Measurements from ENCODE around the gene CORO7.

Gene CORO7

GRCh38 chr16:4437366-4437765, 21.0 kb upstream of the CORO7 start:
- H3K27ac ChIP-seq: no peak overlapping the region
- TF ChIP-seq CTCF (IDR thresholded peaks at IDR 0.05) (no peak), ZFX (IDR thresholded peaks at IDR 0.05; ENCODE audit: borderline replicate concordance) (no peak)

GRCh38 chr16:4435337-4436067, 19.1 kb upstream of the CORO7 start:
- no peak overlapping the region for H3K27ac ChIP-seq
- no peak for TF ChIP-seq ZFX (IDR thresholded peaks at IDR 0.05; ENCODE audit: borderline replicate concordance)
- no peak for TF ChIP-seq CTCF (IDR thresholded peaks at IDR 0.05)

GRCh38 chr16:4433914-4434787, 17.8 kb upstream of the CORO7 start:
- no peak overlapping the region for H3K27ac ChIP-seq
- TF ChIP-seq CTCF (IDR thresholded peaks at IDR 0.05): no peak
- TF ChIP-seq ZFX (IDR thresholded peaks at IDR 0.05; ENCODE audit: borderline replicate concordance): no peak

GRCh38 chr16:4433228-4433627, 16.8 kb upstream of the CORO7 start:
- no peak overlapping the region for H3K27ac ChIP-seq
- TF ChIP-seq ZFX (IDR thresholded peaks at IDR 0.05; ENCODE audit: borderline replicate concordance) (no peak), CTCF (IDR thresholded peaks at IDR 0.05) (no peak)

- TF ChIP-seq ZFX (IDR thresholded peaks at IDR 0.05; ENCODE audit: borderline replicate concordance): no peak
- no peak for TF ChIP-seq CTCF (IDR thresholded peaks at IDR 0.05)
- H3K27ac ChIP-seq: no peak overlapping the region
Observed at GRCh38 chr16:4431023-4431422, 14.6 kb upstream of the CORO7 start.

GRCh38 chr16:4428500-4428899, 12.1 kb upstream of the CORO7 start:
- no peak overlapping the region for H3K27ac ChIP-seq
- TF ChIP-seq ZFX (IDR thresholded peaks at IDR 0.05; ENCODE audit: borderline replicate concordance) (no peak), CTCF (IDR thresholded peaks at IDR 0.05) (no peak)
